Measurements from ENCODE around the gene CDH22.

- no peak for TF ChIP-seq CTCF (IDR thresholded peaks at IDR 0.05 in 2 of 3, conservative IDR thresholded peaks at IDR 0.05 in 1 of 3; ENCODE audit: control insufficient read depth in 2 of 3, extremely low read depth in 1 of 3, insufficient read depth in 1 of 3, low read depth in 3 of 3, low read length in 3 of 3)
- no peak for TF ChIP-seq SMC3 (IDR thresholded peaks at IDR 0.05; ENCODE audit: borderline replicate concordance, low read length)
- TF ChIP-seq POLR2A (IDR thresholded peaks at IDR 0.05; ENCODE audit: low read depth, low read length) = no peak
- TF ChIP-seq KDM1A (IDR thresholded peaks at IDR 0.05; ENCODE audit: borderline replicate concordance) = no peak
- TF ChIP-seq ASH2L (IDR thresholded peaks at IDR 0.05; ENCODE audit: borderline replicate concordance, low read depth) = no peak
- no peak for TF ChIP-seq GABPA (IDR thresholded peaks at IDR 0.05; ENCODE audit: low read depth)
- no peak for TF ChIP-seq REST (IDR thresholded peaks at IDR 0.05; ENCODE audit: low read depth, low read length)
- TF ChIP-seq E4F1 (IDR thresholded peaks at IDR 0.05; ENCODE audit: borderline replicate concordance, partially characterized antibody) = no peak
- TF ChIP-seq YY1 (IDR thresholded peaks at IDR 0.05; ENCODE audit: low read depth, low read length) = no peak
- TF ChIP-seq SP1 (IDR thresholded peaks at IDR 0.05; ENCODE audit: low read depth, low read length) = no peak
- TF ChIP-seq POLR2AphosphoS5 (IDR thresholded peaks at IDR 0.05; ENCODE audit: low read length) = no peak
- no peak for TF ChIP-seq BMI1 (IDR thresholded peaks at IDR 0.05; ENCODE audit: borderline replicate concordance)
Observed at GRCh38 chr20:46311039-46311650, 2.8 kb upstream of the CDH22 start.

All from GM12878 (cell line).